ENCODE results near the gene VAC14.

VAC14 gene

DNA sequence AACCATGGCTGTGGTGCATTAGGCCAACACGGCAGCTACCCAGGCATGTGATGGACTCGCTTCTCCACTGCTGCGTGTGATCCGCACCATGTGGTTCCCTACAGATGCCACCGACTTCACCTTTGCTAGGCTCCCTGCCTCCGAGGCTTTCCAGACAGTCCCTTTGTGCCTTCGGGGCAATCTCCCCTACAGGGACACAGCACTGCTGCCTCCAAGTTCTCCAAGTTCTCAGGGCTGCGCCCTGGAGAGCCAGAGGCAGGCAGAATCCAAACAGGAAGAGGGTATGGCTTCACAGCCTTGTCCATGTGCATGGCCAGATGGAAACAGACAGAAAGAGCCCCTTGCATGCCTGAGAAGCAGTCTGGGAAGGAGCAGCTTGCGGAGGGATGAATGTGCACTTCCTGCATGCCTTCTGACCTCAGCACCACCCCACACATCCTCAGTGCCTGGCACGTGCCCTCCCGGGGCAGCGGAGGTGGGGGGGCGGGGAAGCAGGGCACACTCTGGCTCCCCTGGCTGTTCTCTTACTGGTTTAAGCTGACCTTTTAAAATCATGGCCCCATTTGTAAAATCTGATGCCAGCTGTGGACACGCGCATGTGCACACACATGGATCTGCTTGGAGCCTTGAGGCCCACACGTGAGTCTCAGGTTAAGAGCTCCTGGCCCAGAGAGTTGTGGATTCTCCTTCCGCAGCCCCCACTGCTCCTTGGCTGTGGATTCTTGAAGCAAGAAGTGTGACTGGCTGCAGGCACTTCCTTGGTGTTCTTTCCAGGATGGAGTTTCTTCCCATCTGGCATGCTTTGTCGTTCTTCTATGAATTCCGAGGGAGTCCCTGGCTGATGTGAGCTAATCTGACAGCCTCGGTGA lies 59.8 kb downstream of the VAC14 start:
- no peak for DNase-seq

- DNase-seq: no peak
These were observed 60.6 kb downstream of the VAC14 start for GRCh38 chr16:70740174-70740913.

DNA sequence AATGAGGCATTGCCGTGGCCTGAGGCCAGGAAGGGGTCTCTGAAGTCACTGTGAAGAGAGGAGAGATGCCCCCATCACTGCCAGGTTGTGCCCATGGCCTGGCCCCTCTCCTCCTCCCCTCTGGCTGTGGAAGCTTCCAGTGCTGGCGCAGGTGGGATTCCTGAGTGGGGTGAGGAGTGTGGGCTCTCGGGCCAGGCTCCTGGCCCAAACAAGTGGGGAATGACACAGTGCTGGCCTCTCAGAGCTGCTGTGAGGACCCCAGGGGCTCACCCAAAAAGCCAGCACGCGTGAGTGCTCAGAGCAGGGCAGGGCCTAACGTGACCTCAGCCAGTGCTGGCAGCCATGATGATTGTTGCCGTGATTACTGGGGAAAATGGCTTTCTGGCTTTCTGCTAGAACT lies 61.6 kb downstream of the VAC14 start:
- DNase-seq: no peak

DNA sequence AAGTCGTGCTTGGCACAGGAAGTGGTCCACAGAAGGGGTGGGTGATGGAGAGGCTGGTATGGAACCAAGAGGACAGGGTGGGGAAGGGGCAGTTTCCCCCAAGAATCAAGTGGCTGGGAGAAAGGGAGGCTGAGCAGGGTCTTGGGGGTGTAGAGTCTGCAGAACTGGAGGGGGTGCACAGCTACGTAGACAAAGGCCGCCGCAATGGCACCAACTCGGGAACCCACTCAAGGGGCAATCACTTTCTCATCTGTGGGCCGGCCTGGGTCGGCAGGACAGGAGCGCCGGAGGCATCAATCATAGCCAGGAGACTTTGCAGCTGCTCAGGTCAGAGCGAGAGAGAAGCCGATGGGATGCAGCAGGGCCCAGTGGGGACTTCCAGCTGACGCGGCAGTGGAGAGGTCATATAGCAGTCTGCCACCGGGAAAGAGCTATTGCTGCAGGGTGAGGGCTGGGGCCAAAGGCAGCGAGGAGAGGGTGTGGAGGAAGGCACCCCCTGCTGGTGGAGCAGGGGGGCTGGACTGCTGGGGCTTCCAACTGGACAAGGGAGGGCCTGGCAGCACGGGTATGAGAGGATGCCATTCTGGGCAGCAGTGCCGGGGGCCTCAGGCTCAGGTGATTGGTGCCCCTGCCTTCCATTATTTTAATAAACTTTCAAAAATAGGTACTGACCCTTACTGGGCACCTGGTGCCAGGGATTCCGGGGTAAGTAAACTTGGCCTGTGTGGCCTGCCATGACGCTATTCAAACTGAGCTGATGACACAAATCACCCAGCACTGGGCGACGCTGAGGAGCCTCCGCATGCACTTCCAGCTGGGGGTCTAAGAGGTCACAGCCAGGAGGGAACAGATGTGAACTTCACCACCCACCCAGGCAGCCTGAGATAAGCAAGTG lies 62.6 kb downstream of the VAC14 start:
- no peak for DNase-seq

DNA sequence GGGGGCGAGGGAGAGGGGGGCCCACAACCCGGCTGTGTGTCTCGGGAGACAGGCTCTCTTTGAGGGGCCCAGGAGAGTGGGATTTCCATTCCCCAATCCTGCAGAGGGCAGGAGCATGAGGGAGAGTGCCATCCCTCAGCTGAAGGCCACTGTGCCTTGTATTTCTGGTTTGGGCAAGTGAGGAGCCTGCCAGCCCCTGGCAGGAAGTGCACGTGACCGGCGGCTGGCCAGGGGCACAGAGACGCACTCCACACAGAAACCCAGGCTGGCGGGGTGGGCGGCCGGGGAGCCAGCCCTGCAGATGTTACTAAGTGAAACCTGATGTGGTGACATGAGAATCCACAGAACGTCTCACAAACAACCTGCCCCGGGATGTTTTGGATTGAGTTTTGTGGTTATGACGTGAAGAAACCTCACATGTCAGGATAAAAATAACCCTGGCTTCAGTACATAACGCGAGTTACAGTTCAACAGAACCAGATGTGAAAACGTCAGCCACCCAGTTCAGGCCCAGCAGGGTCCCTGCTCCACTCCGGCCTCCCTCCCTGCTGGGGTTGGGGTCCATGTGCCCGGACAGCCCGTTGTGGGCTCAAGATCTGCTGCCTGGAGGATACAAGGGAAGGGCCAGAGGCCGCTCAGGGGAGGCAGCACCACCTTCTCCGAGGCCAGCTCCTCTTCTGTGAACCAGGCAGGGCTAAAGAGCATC lies 63.4 kb downstream of the VAC14 start:
- DNase-seq: peak; percentile 29 to 39

- DNase-seq: no peak
These were observed 64.2 kb downstream of the VAC14 start for GRCh38 chr16:70736465-70737376.

DNA sequence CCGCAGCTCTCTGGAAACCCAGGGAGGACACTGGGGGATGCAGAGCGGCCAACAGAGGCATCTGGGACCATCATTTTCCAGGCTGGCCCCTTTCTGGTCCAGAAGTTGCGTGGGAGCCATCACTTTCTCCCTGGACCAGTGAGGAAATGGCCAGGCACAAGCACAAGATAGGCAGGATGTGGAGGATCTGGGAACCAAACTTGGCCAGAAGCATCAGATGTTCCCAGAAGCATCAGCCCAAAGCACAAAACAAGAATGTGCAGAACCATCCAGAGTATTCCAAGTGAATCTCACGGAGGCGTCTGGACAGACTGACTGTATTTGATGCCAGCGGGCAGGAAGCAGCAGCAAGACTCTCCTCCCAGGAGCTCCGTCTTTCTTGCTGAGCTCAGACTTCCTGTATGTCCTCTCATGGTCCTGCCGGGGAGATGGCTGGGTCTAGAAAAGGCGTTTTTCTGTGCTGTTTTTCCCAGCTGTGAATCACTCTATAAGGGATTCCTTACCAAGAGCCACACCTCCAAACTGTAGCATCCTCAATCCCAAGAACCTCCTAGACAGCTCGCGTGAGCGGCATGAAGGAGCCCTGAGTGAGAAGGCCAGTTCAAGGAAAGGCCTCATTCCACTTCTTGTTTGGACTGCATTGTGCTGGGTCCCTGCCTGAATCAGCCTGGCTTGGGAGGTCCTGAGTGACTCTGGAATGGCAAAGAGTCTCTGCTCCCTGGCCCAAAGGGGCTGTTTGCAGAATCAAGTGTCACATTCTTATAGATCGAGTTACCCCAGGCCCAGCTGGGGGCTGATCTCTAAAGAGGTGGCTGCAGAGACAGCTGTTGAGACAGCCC lies 65.6 kb downstream of the VAC14 start:
- no peak for DNase-seq

DNA sequence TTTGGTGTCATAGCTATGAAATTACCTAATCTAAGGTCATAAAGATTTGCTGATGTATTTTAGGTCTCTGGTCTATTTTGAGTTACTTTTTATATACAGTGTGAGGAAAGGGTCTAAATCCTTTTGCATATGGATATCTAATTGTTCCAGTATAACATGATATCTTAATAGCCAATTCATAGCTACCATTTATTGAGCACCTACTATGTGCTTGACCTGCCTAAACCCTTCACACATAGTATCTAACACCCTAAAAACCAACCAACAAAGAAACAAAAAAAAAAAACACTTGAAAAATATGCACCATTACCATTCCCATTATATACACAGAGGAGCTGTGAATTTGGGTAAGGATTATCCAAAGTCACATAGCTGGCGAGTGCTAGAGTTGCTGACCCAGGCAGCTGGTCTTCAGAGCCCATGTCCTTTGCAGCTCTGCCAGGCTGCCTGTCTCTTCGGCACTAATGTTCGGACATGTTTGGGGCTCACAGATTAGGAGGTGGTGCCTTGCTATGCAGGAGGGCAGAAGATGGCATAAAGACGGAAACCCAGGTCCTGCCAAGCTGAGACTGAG lies 66.3 kb downstream of the VAC14 start:
- DNase-seq: no peak

- no peak for DNase-seq
These were observed 70.0 kb downstream of the VAC14 start for GRCh38 chr16:70730944-70731343.

DNA sequence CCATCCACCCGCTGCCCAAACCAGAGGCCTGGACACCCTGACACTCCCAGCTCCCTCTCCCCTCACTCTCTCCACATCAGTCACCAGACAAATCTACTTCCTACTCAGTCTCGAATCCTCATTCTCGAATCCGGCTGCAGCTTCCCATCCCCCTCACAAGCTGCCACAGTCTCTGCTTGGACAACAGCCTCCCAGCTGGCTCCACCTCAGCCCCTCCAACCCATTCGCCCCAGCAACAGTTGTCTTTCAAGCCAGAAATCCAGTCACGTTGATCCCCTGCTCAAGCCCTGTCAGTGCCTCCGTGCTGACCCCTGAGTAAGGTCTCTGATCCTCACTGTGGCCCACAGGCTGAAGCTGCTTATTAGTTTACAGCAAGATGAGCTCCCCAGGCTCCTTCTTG lies 70.9 kb downstream of the VAC14 start:
- no peak for DNase-seq

DNA sequence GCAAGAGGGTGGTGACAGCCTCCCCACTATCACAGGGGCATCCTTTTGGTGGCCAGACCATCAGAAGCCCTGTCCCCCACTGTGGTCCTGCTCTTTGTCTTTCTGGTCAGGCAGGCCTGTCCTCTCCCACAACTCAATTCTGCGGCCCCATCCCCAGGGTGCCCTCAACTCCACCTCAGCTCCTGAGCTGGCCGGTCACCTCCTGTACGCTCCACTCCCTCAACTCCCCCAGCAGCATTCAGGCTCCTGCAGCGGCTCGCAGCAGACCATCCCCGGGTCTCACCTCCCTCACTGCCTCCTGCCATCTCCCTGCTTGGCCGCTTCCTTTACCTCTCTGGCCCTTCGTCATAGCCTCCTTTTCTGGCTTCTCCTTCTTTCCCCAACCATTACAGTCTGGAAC lies 71.7 kb downstream of the VAC14 start:
- DNase-seq: no peak

GRCh38 chr16:70728150-70728549 lies 72.8 kb downstream of the VAC14 start:
- DNase-seq: no peak

- DNase-seq: no peak
These were observed 74.0 kb downstream of the VAC14 start for GRCh38 chr16:70726892-70727361.

- no peak for DNase-seq
These were observed 74.8 kb downstream of the VAC14 start for GRCh38 chr16:70725912-70726828.

GRCh38 chr16:70725024-70725911 lies 75.7 kb downstream of the VAC14 start:
- DNase-seq: no peak

GRCh38 chr16:70724146-70725023 lies 76.6 kb downstream of the VAC14 start:
- no peak for DNase-seq

- no peak for DNase-seq
These were observed 77.2 kb downstream of the VAC14 start for GRCh38 chr16:70723740-70724145.

All from stimulated activated CD4-positive, alpha-beta T cell treated with anti-CD3 and anti-CD28 coated beads, Interleukin-4, amount 100 ng/mL, for 4 hours (primary cell).